Neural cell (in vitro differentiated cells): ENCODE data around the gene ZNF444. TPM values are rescaled to one million over a fixed set of nuclear protein-coding genes. Genes with fewer than 3 reads are reported as not detected.

Experiments used
- H2AFZ ChIP-seq: fragments of 200-600, 300-800 bp; sonication (generic), shearing (Covaris generic); 2 replicates; pipeline ENCODE4 v1.6.0; 2014; ENCODE audit warnings: low read depth, mild to moderate bottlenecking, antibody characterized with exemption, low read length, moderate library complexity
- H3F3A ChIP-seq: fragments of 200-600 bp; shearing (Covaris generic); 2 replicates; pipeline ENCODE4 v1.6.1; 2016; ENCODE audit warnings: mild to moderate bottlenecking, moderate library complexity, mixed read lengths, antibody characterized with exemption, low read length; ENCODE audit not compliant: insufficient read depth, poor library complexity, severe bottlenecking
- H3K27ac ChIP-seq: fragments of 200-600, 300-800 bp; sonication (generic), shearing (Covaris generic); 2 replicates; pipeline ENCODE4 v1.5.1; 2014; ENCODE audit warnings: mild to moderate bottlenecking, low read length, moderate library complexity
- H3K27me3 ChIP-seq: fragments of 300-800, 200-600 bp; sonication (generic), shearing (Covaris generic); 2 replicates; pipeline ENCODE4 v1.6.0; 2014; ENCODE audit warnings: mild to moderate bottlenecking, low read depth, low read length, moderate library complexity; ENCODE audit not compliant: insufficient read depth
- H3K36me3 ChIP-seq: fragments of 300-800, 200-600 bp; sonication (generic), shearing (Covaris generic); 2 replicates; pipeline ENCODE4 v1.5.1; 2014; ENCODE audit warnings: mild to moderate bottlenecking, antibody characterized with exemption, low read length, moderate library complexity; ENCODE audit not compliant: insufficient read depth
- H3K4me2 ChIP-seq: fragments of 300-800, 200-600 bp; sonication (generic), shearing (Covaris generic); 2 replicates; pipeline ENCODE4 v1.6.0; 2014; ENCODE audit warnings: mild to moderate bottlenecking, low read length
- H3K4me3 ChIP-seq: fragments of 300-800, 200-600 bp; sonication (generic), shearing (Covaris generic); 2 replicates; pipeline ENCODE4 v1.5.1; 2014; ENCODE audit warnings: mild to moderate bottlenecking, low read length, moderate library complexity
- H3K79me2 ChIP-seq: fragments of 200-600 bp; shearing (Covaris generic); replicated peaks from 2 replicates; pipeline ENCODE4 v1.6.0; 2014; ENCODE audit warnings: mild to moderate bottlenecking, low read length, moderate library complexity; ENCODE audit not compliant: insufficient read depth
- H3K9ac ChIP-seq: fragments of 300-800, 200-600 bp; sonication (generic), shearing (Covaris generic); 2 replicates; pipeline ENCODE4 v1.6.1; 2016; ENCODE audit warnings: mild to moderate bottlenecking, low read length, mixed read lengths
- H3K9me2 ChIP-seq: fragments of 200-600 bp; shearing (Covaris generic); 2 replicates; pipeline ENCODE4 v1.6.1; 2016; ENCODE audit warnings: mild to moderate bottlenecking, low read length, mixed read lengths; ENCODE audit not compliant: insufficient read depth
- H3K9me3 ChIP-seq: fragments of 200-600, 300-800 bp; sonication (generic), shearing (Covaris generic); 2 replicates; pipeline ENCODE4 v1.6.1; 2016; ENCODE audit warnings: mild to moderate bottlenecking, mixed run types, low read length, moderate library complexity, mixed read lengths
- H4K20me1 ChIP-seq: fragments of 200-600 bp; shearing (Covaris generic); 2 replicates; pipeline ENCODE4 v1.6.1; 2016; ENCODE audit warnings: mild to moderate bottlenecking, mixed run types; ENCODE audit not compliant: insufficient read depth
- EP300 ChIP-seq: fragments of 450-650 bp; conservative IDR thresholded peaks from 2 replicates; pipeline ENCODE4 v1.6.1; 2014; ENCODE audit warnings: antibody characterized with exemption, mild to moderate bottlenecking, moderate library complexity; ENCODE audit not compliant: poor library complexity, severe bottlenecking
- EZH2 ChIP-seq: fragments of 200-600, 300-800 bp; shearing (Covaris generic), sonication (generic); IDR thresholded peaks from 2 replicates; pipeline ENCODE4 v1.6.1; 2014; ENCODE audit warnings: antibody characterized with exemption, low read length, borderline replicate concordance, mild to moderate bottlenecking; ENCODE audit not compliant: insufficient read depth, poor library complexity, severe bottlenecking
- MXI1 ChIP-seq: fragments of 450-650 bp; conservative IDR thresholded peaks from 2 replicates; pipeline ENCODE4 v1.6.1; 2014; ENCODE audit warnings: antibody characterized with exemption, mild to moderate bottlenecking; ENCODE audit not compliant: poor library complexity, severe bottlenecking
- POLR2AphosphoS5 ChIP-seq: IDR thresholded peaks from 2 replicates; pipeline ENCODE4 v1.6.1; 2012
- RAD21 ChIP-seq: fragments of 450-650 bp; conservative IDR thresholded peaks from 2 replicates; pipeline ENCODE4 v1.6.1; 2014; ENCODE audit warnings: antibody characterized with exemption, mild to moderate bottlenecking, moderate library complexity
- SMC3 ChIP-seq: fragments of 450-650 bp; conservative IDR thresholded peaks from 2 replicates; pipeline ENCODE4 v1.6.1; 2014; ENCODE audit warnings: antibody characterized with exemption, mild to moderate bottlenecking, moderate library complexity; ENCODE audit not compliant: poor library complexity
- TAF1 ChIP-seq: IDR thresholded peaks from 2 replicates; pipeline ENCODE4 v1.6.1; 2012; ENCODE audit warnings: low read depth
- polyA plus RNA-seq: library from polyadenylated mRNA; depleted of rRNA; stranded (reverse); fragments of >200 nt; gene quantifications from 2 replicates; pipeline ENCODE4 v1.2.3, GENCODE V29; 2014
- TF ChIP-seq, protein P1 (sequence below): IDR thresholded peaks from 2 replicates; pipeline ENCODE4 v1.6.1; 2012; ENCODE audit warnings: borderline replicate concordance
- TF ChIP-seq, protein P2 (sequence below): fragments of 450-650 bp; IDR thresholded peaks from 2 replicates; pipeline ENCODE4 v1.5.1; 2014; ENCODE audit warnings: antibody characterized with exemption, mild to moderate bottlenecking, moderate library complexity; ENCODE audit not compliant: poor library complexity, severe bottlenecking

Gene ZNF444
- polyA plus RNA-seq, 1 donor from 2014 or later, result 45.6 TPM

DNA sequence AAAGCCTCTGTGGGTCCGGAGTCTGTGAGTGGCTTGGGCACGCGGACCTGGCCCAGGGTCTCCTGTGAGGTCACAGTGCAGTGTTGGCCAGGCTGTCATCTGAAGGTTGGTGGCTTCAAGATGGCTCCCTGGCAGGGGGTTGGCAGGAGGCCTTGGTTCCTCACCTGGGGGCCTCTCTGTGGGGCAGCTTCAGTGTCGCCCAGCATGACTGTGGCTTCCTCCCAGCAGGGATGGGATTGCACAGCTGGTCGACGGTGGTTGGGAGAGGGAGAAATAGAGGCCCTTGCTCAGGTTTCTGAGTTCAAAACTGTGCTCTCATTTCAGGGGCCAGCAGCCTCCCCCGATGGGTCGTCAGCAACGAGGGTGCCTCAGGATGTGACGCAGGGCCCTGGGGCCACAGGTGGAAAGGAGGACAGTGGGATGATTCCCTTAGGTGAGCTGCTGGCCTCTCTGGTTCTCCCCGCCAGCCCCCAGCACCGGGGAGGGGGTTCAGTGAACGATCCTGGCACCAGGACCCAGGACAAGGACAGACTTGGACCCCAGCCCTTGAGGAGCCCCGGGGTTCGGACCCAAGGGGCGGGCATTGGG lies 17.2 kb downstream of the ZNF444 start:
- Histone ChIP-seq H3K9me2 (no peaks in the 10 kb centered on the region), H3K4me2 (no peak overlapping the region), H3F3A (no peaks in the 10 kb centered on the region), H3K9ac (no peak overlapping the region), H3K9me3 (no peaks in the 10 kb centered on the region), H3K79me2 (no peaks in the 10 kb centered on the region), H3K4me3 (no peak overlapping the region), H3K27ac (no peak overlapping the region), H2AFZ (no peak overlapping the region), H3K36me3 (no peaks in the 10 kb centered on the region), H4K20me1 (no peaks in the 10 kb centered on the region), H3K27me3 (no peaks in the 10 kb centered on the region)
- TF ChIP-seq MXI1, result no peak
- TF ChIP-seq SMC3, result no peak
- TF ChIP-seq EZH2, result no peak
- TF ChIP-seq, protein P1, sequence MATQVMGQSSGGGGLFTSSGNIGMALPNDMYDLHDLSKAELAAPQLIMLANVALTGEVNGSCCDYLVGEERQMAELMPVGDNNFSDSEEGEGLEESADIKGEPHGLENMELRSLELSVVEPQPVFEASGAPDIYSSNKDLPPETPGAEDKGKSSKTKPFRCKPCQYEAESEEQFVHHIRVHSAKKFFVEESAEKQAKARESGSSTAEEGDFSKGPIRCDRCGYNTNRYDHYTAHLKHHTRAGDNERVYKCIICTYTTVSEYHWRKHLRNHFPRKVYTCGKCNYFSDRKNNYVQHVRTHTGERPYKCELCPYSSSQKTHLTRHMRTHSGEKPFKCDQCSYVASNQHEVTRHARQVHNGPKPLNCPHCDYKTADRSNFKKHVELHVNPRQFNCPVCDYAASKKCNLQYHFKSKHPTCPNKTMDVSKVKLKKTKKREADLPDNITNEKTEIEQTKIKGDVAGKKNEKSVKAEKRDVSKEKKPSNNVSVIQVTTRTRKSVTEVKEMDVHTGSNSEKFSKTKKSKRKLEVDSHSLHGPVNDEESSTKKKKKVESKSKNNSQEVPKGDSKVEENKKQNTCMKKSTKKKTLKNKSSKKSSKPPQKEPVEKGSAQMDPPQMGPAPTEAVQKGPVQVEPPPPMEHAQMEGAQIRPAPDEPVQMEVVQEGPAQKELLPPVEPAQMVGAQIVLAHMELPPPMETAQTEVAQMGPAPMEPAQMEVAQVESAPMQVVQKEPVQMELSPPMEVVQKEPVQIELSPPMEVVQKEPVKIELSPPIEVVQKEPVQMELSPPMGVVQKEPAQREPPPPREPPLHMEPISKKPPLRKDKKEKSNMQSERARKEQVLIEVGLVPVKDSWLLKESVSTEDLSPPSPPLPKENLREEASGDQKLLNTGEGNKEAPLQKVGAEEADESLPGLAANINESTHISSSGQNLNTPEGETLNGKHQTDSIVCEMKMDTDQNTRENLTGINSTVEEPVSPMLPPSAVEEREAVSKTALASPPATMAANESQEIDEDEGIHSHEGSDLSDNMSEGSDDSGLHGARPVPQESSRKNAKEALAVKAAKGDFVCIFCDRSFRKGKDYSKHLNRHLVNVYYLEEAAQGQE, result no peak
- no peak for TF ChIP-seq EP300
- TF ChIP-seq POLR2AphosphoS5, result no peak
- TF ChIP-seq, protein P2, sequence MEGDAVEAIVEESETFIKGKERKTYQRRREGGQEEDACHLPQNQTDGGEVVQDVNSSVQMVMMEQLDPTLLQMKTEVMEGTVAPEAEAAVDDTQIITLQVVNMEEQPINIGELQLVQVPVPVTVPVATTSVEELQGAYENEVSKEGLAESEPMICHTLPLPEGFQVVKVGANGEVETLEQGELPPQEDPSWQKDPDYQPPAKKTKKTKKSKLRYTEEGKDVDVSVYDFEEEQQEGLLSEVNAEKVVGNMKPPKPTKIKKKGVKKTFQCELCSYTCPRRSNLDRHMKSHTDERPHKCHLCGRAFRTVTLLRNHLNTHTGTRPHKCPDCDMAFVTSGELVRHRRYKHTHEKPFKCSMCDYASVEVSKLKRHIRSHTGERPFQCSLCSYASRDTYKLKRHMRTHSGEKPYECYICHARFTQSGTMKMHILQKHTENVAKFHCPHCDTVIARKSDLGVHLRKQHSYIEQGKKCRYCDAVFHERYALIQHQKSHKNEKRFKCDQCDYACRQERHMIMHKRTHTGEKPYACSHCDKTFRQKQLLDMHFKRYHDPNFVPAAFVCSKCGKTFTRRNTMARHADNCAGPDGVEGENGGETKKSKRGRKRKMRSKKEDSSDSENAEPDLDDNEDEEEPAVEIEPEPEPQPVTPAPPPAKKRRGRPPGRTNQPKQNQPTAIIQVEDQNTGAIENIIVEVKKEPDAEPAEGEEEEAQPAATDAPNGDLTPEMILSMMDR, result no peak
- no peak for TF ChIP-seq RAD21

DNA sequence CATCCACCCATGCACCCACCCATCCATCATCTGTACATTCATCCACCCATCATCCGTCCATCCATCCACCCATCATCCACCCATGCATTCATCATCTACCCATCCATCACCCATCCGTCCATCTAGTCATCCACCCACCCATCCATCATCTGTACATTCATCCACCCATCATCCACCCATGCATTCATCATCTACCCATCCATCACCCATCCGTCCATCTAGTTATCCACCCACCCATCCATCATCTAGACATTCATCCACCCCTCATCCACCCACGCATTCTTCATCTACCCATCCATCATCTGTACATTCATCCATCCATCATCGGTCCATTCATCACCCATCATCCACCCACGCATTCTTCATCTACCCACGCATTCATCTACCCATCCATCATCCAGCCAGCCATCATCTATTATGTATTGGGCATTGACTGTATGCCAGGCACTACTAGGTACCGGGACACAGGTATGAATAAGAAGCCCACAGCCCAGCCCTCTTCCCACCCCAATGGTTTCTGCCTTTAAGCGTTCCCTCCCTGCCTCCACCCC lies 18.0 kb downstream of the ZNF444 start:
- H3K27ac ChIP-seq, result no peak overlapping the region
- no peak overlapping the region for H3K4me3 ChIP-seq
- no peaks in the 10 kb centered on the region for H3K9me2 ChIP-seq
- no peaks in the 10 kb centered on the region for H3K27me3 ChIP-seq
- H2AFZ ChIP-seq, result no peak overlapping the region
- H3K9me3 ChIP-seq, result no peaks in the 10 kb centered on the region
- H3K9ac ChIP-seq, result no peak overlapping the region
- TF ChIP-seq RAD21 (no peak), MXI1 (no peak), EZH2 (no peak), SMC3 (no peak), TAF1 (no peak)
- no peak overlapping the region for H3K4me2 ChIP-seq
- no peaks in the 10 kb centered on the region for H3K79me2 ChIP-seq
- H4K20me1 ChIP-seq, result no peaks in the 10 kb centered on the region
- H3K36me3 ChIP-seq, result no peaks in the 10 kb centered on the region
- H3F3A ChIP-seq, result no peaks in the 10 kb centered on the region
